GM19467 (cell line): ENCODE measurements around the gene IFI30.

Experiments
- ATAC-seq: cut with Tn5 transposase; IDR thresholded peaks from one replicate; pipeline ENCODE4 v1.9.1; 2021; ENCODE audit warnings: mild to moderate bottlenecking, moderate library complexity; ENCODE audit not compliant: unreplicated experiment

The IFI30 gene

DNA sequence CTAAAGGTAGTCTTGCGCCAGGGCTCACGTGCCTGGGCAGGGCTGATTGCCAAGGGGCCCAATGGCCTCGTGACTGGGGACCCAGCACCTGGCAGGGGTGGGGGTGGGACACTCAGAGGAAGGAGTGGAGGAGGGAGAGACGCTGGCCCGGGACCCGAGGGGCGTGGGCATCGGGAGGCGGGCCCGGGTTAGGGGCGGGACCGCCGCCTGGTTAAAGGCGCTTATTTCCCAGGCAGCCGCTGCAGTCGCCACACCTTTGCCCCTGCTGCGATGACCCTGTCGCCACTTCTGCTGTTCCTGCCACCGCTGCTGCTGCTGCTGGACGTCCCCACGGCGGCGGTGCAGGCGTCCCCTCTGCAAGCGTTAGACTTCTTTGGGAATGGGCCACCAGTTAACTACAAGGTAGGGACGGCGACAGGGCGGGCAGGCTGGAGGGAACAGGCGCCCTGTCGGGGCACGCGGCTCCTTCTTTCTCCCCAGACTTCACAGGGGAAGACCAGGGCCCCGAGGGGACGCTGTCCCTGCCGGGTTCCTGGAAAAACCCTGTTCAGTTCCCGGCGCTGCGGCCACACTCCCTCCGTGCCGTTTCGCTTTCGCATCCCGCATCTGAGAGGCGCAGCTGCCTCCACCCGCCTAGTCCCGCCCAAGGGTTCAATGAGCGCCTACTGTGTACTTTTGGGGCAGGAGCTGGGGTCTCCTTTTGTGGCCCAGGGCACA, at the start of gene IFI30:
IFI30 (plus strand) TSS at position 242 of the 717 bp plus-strand sequence; CDS start at position 271, 29 bp downstream.
- peak; percentile 36 for ATAC-seq

DNA sequence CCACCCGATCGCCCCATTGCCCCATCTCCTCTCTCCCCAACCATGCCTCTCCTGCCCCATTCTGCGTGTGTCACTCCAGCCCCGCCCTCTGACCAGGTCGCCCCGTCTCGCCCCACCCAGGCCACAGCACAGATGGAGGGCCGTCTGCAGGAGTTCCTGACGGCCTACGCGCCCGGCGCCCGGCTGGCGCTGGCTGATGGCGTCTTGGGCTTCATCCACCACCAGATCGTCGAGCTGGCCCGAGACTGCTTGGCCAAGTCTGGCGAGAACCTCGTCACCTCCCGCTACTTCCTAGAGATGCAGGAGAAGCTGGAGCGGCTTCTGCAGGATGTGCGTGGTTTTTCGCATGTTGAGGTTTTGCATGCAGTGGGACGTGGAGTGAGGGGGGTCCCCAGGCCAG, 49.8 kb upstream of the IFI30 start:
- no peak for ATAC-seq

DNA sequence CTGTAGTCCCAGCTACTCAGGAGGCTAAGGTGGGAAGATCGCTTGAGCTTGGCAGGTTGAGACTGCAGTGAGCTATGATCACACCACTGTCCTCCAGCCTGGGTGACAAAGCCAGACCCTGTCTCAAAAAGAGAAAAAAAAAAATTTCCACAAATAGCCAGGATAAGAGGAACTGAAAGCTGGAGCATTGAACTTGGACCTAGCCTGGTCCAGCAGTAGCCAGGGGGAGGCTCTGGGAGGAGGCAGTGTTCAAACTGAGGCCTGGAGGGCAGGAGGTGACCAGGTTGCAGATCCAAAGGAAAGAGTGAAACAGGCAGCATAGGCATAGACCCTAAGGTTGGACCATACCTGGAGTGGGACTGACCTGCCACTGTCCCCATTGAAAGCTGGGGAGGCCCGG, 47.5 kb upstream of the IFI30 start:
- no peak for ATAC-seq

DNA sequence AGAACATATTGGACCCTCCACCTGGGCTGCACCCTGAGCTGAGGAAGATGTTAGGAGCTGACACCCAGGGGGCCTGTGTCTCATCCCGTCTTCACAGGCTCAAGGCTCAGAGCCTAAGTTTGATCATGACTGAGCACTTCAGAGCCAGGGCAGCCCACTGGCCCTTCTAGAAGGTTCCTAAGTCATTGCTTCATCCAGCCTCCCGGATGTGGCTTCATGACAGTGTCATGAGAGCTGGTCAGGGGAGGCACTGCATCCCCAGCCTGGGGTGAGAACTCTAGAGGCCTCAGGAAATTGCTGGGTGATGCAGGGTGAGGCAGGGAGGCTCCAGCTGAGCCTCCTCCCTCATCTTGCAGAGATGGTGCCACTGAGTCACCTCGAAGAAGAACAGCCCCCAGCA, 45.6 kb upstream of the IFI30 start:
- ATAC-seq, result no peak

DNA sequence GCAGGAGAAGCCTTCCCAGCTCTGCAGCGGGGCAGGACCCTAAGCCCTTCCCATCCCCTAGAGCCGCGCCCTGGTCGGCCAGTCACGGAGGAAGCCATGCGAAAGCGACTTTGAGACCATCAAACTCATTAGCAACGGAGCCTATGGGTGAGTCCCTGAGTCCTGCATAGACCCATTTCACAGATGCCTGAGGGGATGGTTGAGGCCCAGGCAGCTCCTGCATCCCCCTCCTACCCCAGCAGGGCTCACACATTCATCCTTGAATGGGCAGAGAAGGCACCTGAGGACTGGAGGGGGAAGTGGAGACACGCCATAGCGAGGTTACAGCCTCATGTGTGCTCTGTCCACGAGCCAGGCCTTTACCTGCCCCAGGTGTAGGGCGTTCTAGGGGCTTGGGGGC, 44.8 kb upstream of the IFI30 start:
- ATAC-seq, result no peak

DNA sequence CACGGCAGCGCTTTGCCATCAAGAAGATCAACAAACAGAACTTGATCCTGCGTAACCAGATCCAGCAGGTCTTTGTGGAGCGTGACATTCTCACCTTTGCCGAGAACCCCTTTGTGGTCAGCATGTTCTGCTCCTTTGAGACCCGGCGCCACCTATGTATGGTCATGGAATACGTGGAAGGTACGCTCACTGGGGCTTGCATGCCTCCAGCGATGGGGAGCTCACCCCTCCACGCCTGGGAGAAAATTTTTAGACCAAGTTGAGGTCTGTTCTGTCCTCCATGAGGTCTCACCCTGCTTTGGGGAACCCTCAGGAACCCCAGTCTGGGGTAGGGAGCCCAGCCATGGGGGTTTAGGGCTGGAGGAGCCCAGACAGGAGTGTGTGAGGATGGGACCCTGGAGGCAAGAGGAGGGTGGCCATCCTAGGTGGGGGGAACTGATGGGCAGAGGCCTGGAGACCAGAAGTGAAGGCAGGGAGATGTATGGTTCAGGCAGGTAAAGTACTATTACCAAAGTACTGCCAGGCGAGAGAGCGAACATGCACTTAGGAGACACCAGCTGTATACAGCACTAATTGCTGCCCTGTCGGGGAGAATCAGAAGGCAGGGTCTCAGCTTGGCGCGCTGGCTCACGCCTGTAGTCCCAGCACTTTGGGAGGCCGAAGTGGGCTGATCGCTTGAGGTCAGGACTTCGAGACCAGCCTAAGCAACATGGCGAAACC, 42.9 kb upstream of the IFI30 start:
- ATAC-seq, result no peak

DNA sequence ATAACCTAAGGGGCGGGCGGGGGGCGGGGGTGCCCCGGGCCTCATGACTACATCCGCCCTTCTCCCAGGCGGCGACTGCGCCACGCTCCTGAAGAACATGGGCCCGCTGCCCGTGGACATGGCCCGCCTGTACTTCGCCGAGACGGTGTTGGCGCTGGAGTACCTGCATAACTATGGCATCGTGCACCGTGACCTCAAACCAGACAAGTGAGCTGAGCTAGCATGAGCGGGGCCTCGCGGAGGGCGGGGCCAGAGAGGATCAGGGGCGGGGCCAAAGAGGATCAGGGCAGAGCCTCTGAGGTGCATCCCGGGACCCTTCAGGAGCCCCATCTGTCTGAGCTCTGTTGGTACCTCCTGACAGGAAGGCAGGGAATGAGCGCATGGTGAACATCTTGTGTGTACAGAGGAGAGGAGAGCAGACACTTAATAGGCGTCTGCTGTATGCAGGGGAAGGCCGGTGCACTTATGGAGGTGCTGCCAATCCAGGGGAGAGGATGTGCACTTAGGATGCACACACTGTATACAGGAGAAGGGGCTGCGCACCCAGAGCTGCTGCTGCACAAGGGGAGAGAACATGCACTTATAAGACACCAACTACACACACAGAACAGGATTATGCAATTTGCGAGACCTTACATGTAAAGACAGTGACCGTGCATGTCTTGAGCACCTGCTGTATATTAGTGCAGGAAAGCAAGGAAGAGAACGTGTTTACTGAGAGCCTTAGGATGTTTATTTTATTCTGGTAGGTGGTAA, 41.6 kb upstream of the IFI30 start:
- ATAC-seq, result no peak

DNA sequence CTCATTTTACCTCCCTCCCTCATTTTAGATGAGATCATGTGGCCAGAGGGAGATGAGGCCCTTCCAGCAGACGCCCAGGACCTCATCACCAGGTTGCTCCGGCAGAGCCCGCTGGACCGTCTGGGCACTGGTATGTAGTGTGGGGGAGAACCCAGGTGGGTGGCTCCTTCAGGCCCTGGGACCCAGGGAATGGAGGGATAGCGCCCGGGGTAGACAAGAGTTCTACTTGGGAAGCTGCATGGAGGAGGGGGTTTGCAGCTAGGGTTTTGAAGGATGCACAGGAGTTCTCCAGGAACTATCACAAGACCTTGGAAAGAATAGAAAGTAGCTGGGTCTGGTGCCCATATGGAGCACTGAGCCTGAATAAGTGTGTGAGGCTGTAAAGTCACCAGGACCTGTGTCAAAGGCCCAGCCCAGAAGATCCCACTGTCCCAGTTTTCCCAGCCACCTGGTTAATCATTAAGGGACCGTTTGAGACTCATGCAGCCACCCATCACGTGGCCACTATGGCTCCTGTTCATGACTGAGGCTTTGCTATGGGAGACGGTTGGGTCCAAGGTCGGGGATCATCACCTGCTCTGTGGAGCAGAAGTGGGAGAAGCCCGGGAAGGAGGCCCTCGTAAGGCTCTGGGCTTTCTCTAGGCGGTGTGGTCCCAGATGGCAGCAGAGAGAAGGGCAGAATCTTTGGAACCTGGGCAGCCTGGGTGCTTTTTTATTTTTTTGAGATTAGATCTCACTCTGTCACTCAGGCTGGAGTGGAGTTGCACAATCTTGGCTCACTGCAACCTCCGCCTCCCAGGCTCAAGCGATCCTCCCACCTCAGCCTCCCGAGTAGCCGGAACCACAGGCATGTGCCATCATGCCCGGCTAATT, 37.7 kb upstream of the IFI30 start:
- no peak for ATAC-seq

DNA sequence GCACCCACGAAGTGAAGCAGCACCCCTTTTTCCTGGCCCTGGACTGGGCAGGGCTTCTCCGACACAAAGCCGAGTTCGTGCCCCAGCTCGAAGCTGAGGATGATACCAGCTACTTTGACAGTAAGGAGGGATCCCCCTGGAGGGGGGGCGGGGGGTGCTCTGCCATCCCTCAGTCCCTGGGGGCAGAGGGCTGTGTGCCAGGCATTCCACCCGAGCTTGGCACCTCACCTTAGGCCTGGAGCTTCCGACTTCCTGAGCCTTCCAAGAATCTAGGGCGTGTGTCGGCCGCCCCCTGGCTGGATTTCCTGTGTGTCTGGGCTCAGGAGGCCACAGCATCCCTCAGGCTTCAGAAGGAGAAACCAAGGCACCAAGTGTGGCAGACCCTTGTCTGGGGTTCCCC, 36.4 kb upstream of the IFI30 start:
- ATAC-seq, result no peak

DNA sequence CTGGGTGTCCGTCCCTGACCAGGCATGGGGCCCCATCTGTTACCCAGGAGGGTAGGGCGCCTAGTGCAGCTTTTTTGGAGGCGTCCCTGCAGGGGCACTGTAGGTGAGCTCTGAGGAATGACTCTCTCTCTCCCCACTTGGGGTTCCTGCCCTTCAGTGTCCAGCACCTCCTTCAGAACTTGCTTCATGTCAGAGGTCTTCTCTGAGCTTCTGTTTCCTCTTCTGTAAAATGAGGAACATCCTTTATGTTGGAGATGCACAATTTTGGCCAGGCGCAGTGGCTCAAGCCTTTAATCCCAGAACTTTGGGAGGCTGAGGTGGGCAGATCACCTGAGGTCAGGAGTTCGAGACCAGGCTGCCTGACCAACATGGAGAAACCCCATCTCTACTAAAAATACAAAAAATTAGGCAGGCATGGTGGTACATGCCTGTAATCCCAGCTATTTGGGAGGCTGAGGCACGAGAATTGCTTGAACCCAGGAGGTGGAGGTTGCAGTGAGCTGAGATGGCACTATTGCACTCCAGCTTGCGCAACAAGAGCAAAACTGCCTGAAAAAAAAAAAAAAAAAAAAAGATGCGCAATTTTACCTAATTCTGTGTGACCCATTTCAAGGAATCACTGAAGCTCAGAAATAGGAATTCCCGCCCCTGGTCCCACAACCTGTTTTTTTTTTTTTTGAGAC, 35.8 kb upstream of the IFI30 start:
- no peak for ATAC-seq

DNA sequence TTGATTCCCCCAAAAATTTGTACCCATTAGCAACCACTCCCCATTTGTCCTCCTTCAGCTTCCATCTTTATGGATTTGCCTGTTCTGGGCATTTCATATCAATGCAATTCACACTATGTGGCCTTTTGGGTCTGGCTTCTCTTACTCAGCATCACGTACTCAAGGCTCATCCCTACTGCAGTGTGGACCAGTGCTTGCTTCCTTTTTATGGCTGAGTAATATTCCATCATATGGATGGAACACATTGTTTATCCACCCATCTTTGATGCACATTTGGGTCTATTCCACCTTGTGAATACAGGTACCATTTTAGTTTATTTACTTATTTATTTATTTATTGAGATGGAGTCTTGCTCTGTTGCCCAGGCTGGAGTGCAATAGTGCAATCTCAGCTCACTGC, 33.1 kb upstream of the IFI30 start:
- no peak for ATAC-seq

DNA sequence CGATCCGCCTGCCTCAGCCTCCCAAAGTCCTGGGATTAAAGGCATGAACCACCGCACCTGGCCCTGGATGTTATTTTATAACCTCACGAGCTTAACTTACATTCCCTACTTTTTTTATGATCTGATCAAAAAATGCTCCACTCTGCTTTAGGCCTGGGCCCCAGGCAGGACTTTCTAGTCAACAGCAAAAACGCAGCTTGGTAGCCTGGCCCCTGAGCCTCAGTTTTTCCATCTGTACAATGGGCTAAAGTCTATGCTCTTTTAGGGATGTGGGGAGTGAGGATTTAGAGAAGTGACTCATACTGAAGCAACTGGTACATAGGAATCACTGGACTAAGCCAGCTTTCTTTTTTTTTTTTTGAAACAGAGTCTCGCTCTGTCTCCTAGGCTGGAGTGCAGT, 32.6 kb upstream of the IFI30 start:
- no peak for ATAC-seq

DNA sequence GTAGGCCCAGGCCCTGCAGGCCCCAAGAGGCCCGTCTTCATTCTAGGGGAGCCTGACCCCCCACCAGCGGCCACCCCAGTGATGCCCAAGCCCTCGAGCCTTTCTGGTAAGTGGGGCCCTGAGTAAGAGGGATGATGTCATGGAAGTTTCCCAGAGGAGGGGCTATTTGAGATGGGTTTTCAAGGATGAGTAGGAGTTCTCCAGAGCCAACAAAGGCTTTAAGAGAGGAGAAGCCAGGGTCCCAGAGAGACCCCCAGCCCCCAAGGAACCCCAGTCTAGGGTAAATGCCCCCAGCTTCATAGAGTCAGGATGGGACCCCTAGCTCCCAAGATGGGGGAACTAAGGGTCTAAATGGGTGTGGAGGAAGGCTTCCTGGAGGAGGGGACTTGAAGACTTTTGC, 29.7 kb upstream of the IFI30 start:
- no peak for ATAC-seq

DNA sequence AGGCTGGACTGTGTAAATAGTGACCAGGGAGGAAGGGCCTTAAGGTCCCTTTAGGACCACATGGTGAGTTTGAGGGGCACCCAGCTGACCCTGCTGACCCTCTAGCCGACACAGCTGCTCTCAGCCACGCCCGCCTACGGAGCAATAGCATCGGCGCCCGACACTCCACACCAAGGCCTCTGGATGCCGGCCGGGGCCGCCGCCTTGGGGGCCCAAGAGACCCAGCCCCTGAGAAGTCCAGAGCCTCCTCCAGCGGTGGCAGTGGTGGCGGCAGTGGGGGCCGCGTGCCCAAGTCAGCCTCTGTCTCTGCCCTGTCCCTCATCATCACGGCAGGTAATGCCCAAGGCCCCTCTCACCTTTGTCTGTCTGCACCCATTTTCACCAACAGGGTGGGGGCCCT, 29.3 kb upstream of the IFI30 start:
- ATAC-seq, result no peak

DNA sequence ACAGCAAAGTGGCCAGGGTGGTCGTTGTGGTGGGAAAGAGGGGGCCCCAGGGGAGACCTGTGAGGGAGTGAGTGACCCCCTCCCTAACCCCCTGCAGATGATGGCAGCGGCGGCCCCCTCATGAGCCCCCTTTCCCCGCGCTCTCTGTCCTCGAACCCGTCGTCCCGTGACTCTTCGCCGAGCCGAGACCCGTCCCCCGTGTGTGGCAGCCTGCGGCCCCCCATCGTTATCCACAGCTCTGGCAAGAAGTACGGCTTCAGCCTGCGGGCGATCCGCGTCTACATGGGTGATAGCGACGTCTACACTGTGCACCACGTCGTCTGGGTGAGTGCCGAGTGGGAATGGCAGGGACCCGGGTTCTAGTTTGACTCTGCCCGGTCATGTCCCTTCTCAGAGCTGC, 28.7 kb upstream of the IFI30 start:
- no peak for ATAC-seq

DNA sequence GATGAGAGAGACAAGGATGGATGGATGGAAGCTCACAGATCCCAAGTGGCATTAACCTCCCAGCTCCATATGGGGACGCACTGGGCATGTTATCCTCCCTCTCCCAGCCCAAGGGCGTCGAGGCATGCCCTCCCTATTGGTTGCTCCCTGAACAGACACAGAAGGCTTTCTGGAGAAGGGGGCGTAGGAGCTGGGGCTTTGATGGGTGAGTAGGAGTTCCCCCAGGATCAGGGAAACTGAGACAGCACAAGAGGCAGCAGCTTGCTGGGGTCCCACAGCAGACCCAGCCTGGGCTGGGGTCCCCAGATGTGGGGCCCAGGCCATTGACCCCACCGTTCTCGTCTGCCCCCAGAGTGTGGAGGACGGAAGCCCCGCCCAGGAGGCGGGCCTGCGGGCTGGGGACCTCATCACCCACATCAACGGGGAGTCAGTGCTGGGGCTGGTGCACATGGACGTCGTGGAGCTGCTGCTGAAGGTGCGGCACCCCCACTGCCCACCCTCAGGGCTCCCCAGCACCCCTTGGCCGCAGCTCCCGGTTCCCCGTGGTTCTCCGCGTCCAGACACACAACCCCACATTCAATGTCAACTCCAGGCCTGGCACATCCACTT, 28.1 kb upstream of the IFI30 start:
- no peak for ATAC-seq

DNA sequence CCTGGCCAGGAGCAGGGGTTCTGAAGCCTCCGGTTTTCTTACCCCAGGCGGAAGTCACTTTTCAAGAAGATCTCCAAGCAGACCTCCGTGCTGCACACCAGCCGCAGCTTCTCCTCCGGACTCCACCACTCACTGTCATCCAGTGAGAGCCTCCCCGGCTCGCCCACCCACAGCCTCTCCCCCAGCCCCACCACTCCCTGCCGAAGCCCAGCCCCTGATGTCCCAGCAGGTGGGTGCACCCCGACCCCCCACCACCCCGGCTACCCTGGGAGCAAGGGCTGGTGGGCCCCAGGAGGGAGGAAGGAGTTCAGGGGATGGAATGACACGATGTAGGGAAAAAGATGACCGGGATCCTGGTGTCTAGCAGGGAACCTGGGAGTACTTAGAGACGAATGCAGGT, 26.2 kb upstream of the IFI30 start:
- ATAC-seq, result no peak

DNA sequence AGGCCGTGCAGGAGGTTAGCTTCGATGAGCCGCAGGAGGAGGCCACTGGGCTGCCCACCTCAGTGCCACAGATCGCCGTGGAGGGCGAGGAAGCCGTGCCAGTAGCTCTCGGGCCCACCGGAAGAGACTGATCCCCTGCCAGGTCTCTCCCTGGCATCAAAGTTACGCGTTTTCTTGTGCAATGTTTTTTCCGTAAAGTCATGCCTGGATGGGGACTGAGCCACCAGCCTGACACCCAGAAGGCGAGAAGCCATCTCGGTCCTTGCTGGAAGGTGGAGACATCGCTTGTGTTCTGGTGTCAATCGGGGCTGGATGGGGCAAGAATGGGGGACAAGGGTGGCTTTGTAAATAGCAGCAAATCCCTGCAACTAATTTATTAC, 24.0 kb upstream of the IFI30 start:
- no peak for ATAC-seq

DNA sequence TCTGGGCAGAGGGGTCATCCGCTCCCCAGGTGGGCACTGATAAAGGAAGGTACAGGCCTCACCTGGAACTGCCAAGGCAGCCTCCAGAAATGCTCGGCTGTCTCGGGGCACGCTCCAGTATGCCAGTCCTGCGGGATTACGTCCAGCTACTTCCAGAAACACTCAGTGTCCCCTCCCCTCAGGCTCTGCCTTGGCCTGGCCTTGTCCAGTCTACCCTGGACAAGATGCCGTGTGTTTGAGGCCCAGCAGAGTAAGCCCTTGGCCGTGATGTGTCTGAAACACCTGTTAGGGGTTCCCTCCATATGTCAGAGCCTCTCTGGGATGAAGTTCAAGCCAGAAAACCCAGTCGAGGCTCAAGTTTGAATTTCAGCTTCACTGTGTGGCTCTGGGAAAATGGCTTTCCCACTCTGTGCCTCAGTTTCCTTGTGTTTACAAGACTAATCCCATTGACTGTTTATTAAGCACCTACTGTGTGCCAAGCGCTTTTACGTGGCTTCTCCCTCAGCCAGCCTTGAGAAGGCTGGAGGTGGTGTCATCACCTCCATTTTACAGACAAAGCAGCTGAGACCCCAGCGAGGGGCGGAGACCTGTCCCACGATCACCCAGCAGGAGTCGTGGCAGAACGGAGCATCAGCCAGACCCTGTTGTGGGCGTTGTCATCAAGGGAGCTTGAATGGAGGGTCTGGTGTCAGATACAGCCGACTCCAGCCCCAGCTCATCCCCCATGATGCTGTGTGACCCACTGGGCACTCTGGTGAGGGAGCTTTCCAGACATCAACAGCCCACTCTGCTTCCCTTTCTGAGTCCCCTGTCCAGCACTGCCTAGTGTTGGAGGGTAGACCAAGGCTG, 22.6 kb upstream of the IFI30 start:
- no peak for ATAC-seq
